Colonic mucosa (tissue), 4 donors: ENCODE measurements around the gene FAM78A. TPM values are rescaled to one million over a fixed set of nuclear protein-coding genes. Genes with fewer than 3 reads are reported as not detected.
"Not testable (repeated sequence)": the region's sequence is repeated elsewhere in the genome, so short reads cannot be mapped to it uniquely, and the experiment has no call there.

Experiments used
- DNase-seq: peaks from one replicate; pipeline ENCODE4 v3.0.0-alpha.2; 2020
- H3K27ac ChIP-seq: fragments of 200-600 bp; one replicate; pipeline ENCODE4 v1.8.0; 2021
- H3K27me3 ChIP-seq: fragments of 200-600 bp; one replicate; pipeline ENCODE4 v1.8.0; 2021
- H3K36me3 ChIP-seq: fragments of 200-600 bp; one replicate; pipeline ENCODE4 v1.8.0; 2021
- H3K4me1 ChIP-seq: fragments of 200-600 bp; one replicate; pipeline ENCODE4 v1.8.0; 2021; ENCODE audit warnings: mild to moderate bottlenecking
- H3K4me3 ChIP-seq: fragments of 200-600 bp; one replicate; pipeline ENCODE4 v1.8.0; 2021
- H3K9ac ChIP-seq, 2 donors: one replicate each; pipeline ENCODE4 v1.7.0; 2013; ENCODE audit warnings: control low read depth in 2 of 2, low read depth in 2 of 2, low read length in 2 of 2
- H3K9me3 ChIP-seq: fragments of 200-600 bp; one replicate; pipeline ENCODE4 v1.8.0; 2021
- intact Hi-C: fragments of 100-400 bp; cut with DNase I; formaldehyde crosslinking; loops from one replicate; pipeline ENCODE4 v1.14.1; 2022
- total RNA-seq, 2 donors: library from RNA; stranded (reverse); fragmentation: NEBNext Ultra II Directional in 1 of 2; extraction: Animal tissue kit (Norgen Biotek cat#: 25700) in 1 of 2; gene quantifications; one replicate each; pipeline ENCODE4 v1.2.1, GENCODE V29; 2021
- TF ChIP-seq, protein P1 (sequence below): fragments of 200-600 bp; IDR thresholded peaks from one replicate; pipeline ENCODE4 v1.8.0; 2022; ENCODE audit warnings: antibody characterized with exemption, mild to moderate bottlenecking
- donor health status: healthy.
- donor health status: DM: no; HTN: no; CAD: no.
- donor health status: DM: no; HTN: no; CAD: no.

The FAM78A gene
- total RNA-seq, 2 donors from 2014 or later = 1.5 to 2.0 TPM

- H3K4me1 ChIP-seq = no peaks in the 10 kb centered on the region
- TF ChIP-seq, protein P1, sequence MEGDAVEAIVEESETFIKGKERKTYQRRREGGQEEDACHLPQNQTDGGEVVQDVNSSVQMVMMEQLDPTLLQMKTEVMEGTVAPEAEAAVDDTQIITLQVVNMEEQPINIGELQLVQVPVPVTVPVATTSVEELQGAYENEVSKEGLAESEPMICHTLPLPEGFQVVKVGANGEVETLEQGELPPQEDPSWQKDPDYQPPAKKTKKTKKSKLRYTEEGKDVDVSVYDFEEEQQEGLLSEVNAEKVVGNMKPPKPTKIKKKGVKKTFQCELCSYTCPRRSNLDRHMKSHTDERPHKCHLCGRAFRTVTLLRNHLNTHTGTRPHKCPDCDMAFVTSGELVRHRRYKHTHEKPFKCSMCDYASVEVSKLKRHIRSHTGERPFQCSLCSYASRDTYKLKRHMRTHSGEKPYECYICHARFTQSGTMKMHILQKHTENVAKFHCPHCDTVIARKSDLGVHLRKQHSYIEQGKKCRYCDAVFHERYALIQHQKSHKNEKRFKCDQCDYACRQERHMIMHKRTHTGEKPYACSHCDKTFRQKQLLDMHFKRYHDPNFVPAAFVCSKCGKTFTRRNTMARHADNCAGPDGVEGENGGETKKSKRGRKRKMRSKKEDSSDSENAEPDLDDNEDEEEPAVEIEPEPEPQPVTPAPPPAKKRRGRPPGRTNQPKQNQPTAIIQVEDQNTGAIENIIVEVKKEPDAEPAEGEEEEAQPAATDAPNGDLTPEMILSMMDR = no peak
- intact Hi-C loops = no loop called here
- H3K27me3 ChIP-seq = no peaks in the 10 kb centered on the region
- no peak for DNase-seq
- no peaks in the 10 kb centered on the region for H3K9me3 ChIP-seq
- no peak overlapping the region for H3K4me3 ChIP-seq
- H3K36me3 ChIP-seq = no peaks in the 10 kb centered on the region
- H3K9ac ChIP-seq = no peak overlapping the region
- H3K27ac ChIP-seq = no peak overlapping the region
These were observed 57.9 kb downstream of the FAM78A start for GRCh38 chr9:131218370-131218769.

- intact Hi-C loops = no loop called here
- H3K27me3 ChIP-seq = no peaks in the 10 kb centered on the region
- H3K27ac ChIP-seq = no peak overlapping the region
- no peak overlapping the region for H3K4me3 ChIP-seq
- H3K4me1 ChIP-seq = no peaks in the 10 kb centered on the region
- no peaks in the 10 kb centered on the region for H3K9me3 ChIP-seq
- H3K36me3 ChIP-seq = no peaks in the 10 kb centered on the region
- TF ChIP-seq, protein P1 = no peak
- no peak overlapping the region for H3K9ac ChIP-seq
- DNase-seq = no peak
These were observed 58.8 kb downstream of the FAM78A start for GRCh38 chr9:131217331-131218031.

DNA sequence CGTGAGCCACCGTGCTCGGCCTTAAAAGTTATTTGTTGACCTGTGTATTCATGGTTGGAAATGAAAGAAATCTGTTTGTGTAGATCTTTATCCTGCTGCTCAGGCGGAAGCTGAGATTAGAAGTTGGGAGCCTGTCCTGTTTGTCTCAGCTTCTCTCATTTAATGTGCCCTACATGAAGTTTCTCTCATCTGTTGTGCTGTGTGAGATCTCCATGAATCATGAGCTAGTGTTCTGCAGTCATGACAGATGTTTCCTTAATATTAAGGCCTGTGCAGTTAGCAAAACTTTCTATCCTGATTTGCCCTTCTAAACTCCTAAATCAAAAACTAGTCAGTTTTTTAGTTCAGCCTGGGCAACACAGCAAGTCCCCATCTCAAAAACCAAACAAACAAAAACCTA lies 59.5 kb downstream of the FAM78A start:
- H3K9me3 ChIP-seq = no peaks in the 10 kb centered on the region
- no peaks in the 10 kb centered on the region for H3K4me1 ChIP-seq
- DNase-seq = no peak
- intact Hi-C loops = no loop called here
- H3K9ac ChIP-seq = no peak overlapping the region
- no peak overlapping the region for H3K4me3 ChIP-seq
- H3K36me3 ChIP-seq = no peaks in the 10 kb centered on the region
- TF ChIP-seq, protein P1 = no peak
- H3K27ac ChIP-seq = no peak overlapping the region
- H3K27me3 ChIP-seq = no peaks in the 10 kb centered on the region

DNA sequence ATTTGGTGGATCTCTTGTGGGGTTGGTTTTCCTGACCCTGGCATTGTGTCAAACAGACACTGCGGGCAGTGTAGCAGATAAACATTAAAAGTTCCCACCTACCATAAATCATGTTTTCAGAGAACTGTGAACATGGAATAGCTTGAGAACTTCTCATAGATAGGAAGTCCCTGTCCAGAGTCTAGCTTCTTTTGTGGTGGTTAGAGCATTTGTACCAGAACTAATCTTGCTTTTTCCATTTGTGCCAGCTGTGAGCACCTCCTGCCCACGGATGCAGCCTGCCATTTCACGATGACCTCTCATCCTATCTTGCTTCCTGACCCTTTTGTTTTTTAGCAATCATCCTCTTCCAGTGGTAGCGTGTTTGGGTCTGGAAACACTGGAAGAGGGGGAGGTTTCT lies 61.4 kb downstream of the FAM78A start:
- no peaks in the 10 kb centered on the region for H3K27me3 ChIP-seq
- TF ChIP-seq, protein P1 = no peak
- H3K36me3 ChIP-seq = no peaks in the 10 kb centered on the region
- H3K27ac ChIP-seq = no peak overlapping the region
- no peak for DNase-seq
- H3K9me3 ChIP-seq = no peaks in the 10 kb centered on the region
- intact Hi-C loops = no loop called here
- no peaks in the 10 kb centered on the region for H3K4me1 ChIP-seq
- no peak overlapping the region for H3K4me3 ChIP-seq
- no peak overlapping the region for H3K9ac ChIP-seq

DNA sequence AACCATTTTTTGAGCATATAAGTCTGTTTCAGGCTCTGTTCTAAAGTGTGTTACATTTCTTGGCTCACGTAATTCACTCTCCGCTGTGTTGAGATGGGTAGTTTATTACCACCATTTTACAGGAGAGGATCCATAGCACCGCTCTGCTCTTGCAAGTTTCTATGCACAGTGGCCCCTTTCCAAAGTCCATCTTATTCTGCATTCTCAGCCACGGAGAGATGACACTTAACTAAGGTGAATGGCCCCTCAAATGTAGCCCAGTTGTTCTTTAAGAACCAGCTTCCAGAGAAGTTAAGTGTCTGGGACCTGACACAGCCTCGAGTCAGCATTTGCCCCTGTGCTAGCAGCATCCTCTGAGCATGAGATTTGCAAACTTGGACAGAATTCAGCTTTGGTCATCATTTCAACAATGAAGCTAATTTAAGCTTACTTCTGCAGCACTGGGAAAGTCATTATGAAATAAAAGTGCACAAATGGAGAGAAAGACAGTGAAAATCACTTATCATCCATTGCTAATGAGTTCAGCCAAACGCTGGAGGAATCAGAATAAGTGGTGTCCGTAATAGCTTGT lies 61.9 kb downstream of the FAM78A start:
- Histone ChIP-seq H3K36me3 (no peaks in the 10 kb centered on the region), H3K4me1 (no peaks in the 10 kb centered on the region), H3K4me3 (no peak overlapping the region), H3K9me3 (no peaks in the 10 kb centered on the region), H3K9ac (no peak overlapping the region), H3K27me3 (no peaks in the 10 kb centered on the region), H3K27ac (no peak overlapping the region)
- TF ChIP-seq, protein P1 = no peak
- intact Hi-C loops = no loop called here
- no peak for DNase-seq

- H3K36me3 ChIP-seq, H3K4me3 ChIP-seq, intact Hi-C loops, H3K27me3 ChIP-seq, DNase-seq, H3K9ac ChIP-seq, H3K4me1 ChIP-seq, H3K27ac ChIP-seq, H3K9me3 ChIP-seq: not testable (repeated sequence)
These were observed 64.4 kb downstream of the FAM78A start for GRCh38 chr9:131211920-131212319.
